ENCODE data around the gene SUSD5.
"Not testable (repeated sequence)": the region's sequence is repeated elsewhere in the genome, so short reads cannot be mapped to it uniquely, and the experiment has no call there.

Gene SUSD5

GRCh38 chr3:33145221-33145900 lies 73.2 kb downstream of the SUSD5 start:
- Histone ChIP-seq H3K4me3 (ENCODE audit: insufficient read depth, low read depth, low read length) (no peak overlapping the region), H3K36me3 (ENCODE audit: control insufficient read depth, insufficient read depth, low read length) (no peaks in the 10 kb centered on the region)
- 90% methylated on average over 15 to 16 of the region's 16 CpGs for WGBS, 2 experiments

GRCh38 chr3:33144433-33144832 lies 74.2 kb downstream of the SUSD5 start:
- H3K4me3 ChIP-seq (ENCODE audit: insufficient read depth, low read depth, low read length) = no peak overlapping the region
- WGBS, 2 experiments = 15 to 32% methylated on average over 1 of the region's 1 CpG

More at GRCh38 chr3:33145221-33145900, 73.2 kb downstream of the SUSD5 start:
- Histone ChIP-seq H3K9me3 (ENCODE audit: control insufficient read depth, low read length) (no peaks in the 10 kb centered on the region), H3K4me1 (ENCODE audit: control insufficient read depth, insufficient read depth, low read length) (no peaks in the 10 kb centered on the region), H3K27me3 (ENCODE audit: control insufficient read depth, insufficient read depth, low read length, poor library complexity, severe bottlenecking) (no peaks in the 10 kb centered on the region), H3K27ac (ENCODE audit: insufficient read depth, low read depth, low read length, poor library complexity, severe bottlenecking) (no peak overlapping the region)

GRCh38 chr3:33141006-33141405 lies 77.6 kb downstream of the SUSD5 start:
- Histone ChIP-seq H3K27ac (ENCODE audit: insufficient read depth, low read depth, low read length, poor library complexity, severe bottlenecking) (no peak overlapping the region), H3K4me3 (ENCODE audit: insufficient read depth, low read depth, low read length) (no peak overlapping the region), H3K9me3 (ENCODE audit: control insufficient read depth, low read length) (no peaks in the 10 kb centered on the region), H3K36me3 (ENCODE audit: control insufficient read depth, insufficient read depth, low read length) (no peaks in the 10 kb centered on the region), H3K4me1 (ENCODE audit: control insufficient read depth, insufficient read depth, low read length) (no peaks in the 10 kb centered on the region), H3K27me3 (ENCODE audit: control insufficient read depth, insufficient read depth, low read length, poor library complexity, severe bottlenecking) (no peaks in the 10 kb centered on the region)
- 72 to 81% methylated on average over 3 of the region's 3 CpGs for WGBS, 2 experiments

More at GRCh38 chr3:33144433-33144832, 74.2 kb downstream of the SUSD5 start:
- Histone ChIP-seq H3K27me3 (ENCODE audit: control insufficient read depth, insufficient read depth, low read length, poor library complexity, severe bottlenecking) (no peaks in the 10 kb centered on the region), H3K27ac (ENCODE audit: insufficient read depth, low read depth, low read length, poor library complexity, severe bottlenecking) (no peak overlapping the region), H3K9me3 (ENCODE audit: control insufficient read depth, low read length) (no peaks in the 10 kb centered on the region), H3K36me3 (ENCODE audit: control insufficient read depth, insufficient read depth, low read length) (no peaks in the 10 kb centered on the region), H3K4me1 (ENCODE audit: control insufficient read depth, insufficient read depth, low read length) (no peaks in the 10 kb centered on the region)

- WGBS, 2 experiments = 96% methylated on average over 2 of the region's 2 CpGs
- H3K27me3 ChIP-seq (ENCODE audit: control insufficient read depth, insufficient read depth, low read length, poor library complexity, severe bottlenecking) = no peaks in the 10 kb centered on the region
- no peaks in the 10 kb centered on the region for H3K36me3 ChIP-seq (ENCODE audit: control insufficient read depth, insufficient read depth, low read length)
- H3K27ac ChIP-seq (ENCODE audit: insufficient read depth, low read depth, low read length, poor library complexity, severe bottlenecking) = no peak overlapping the region
- no peaks in the 10 kb centered on the region for H3K4me1 ChIP-seq (ENCODE audit: control insufficient read depth, insufficient read depth, low read length)
- no peaks in the 10 kb centered on the region for H3K9me3 ChIP-seq (ENCODE audit: control insufficient read depth, low read length)
- no peak overlapping the region for H3K4me3 ChIP-seq (ENCODE audit: insufficient read depth, low read depth, low read length)
Observed at GRCh38 chr3:33139996-33140395, 78.6 kb downstream of the SUSD5 start.

- not testable (repeated sequence) for H3K9me3 ChIP-seq (ENCODE audit: control insufficient read depth, low read length); H3K27ac ChIP-seq (ENCODE audit: insufficient read depth, low read depth, low read length, poor library complexity, severe bottlenecking); H3K27me3 ChIP-seq (ENCODE audit: control insufficient read depth, insufficient read depth, low read length, poor library complexity, severe bottlenecking); H3K4me1 ChIP-seq (ENCODE audit: control insufficient read depth, insufficient read depth, low read length); H3K36me3 ChIP-seq (ENCODE audit: control insufficient read depth, insufficient read depth, low read length); H3K4me3 ChIP-seq (ENCODE audit: insufficient read depth, low read depth, low read length)
- 94 to 95% methylated on average over 7 to 8 of the region's 8 CpGs for WGBS, 2 experiments
Observed at GRCh38 chr3:33139006-33139623, 79.5 kb downstream of the SUSD5 start.

GRCh38 chr3:33137691-33138090 lies 80.9 kb downstream of the SUSD5 start:
- no peaks in the 10 kb centered on the region for H3K27me3 ChIP-seq (ENCODE audit: control insufficient read depth, insufficient read depth, low read length, poor library complexity, severe bottlenecking)
- H3K9me3 ChIP-seq (ENCODE audit: control insufficient read depth, low read length) = no peaks in the 10 kb centered on the region
- no peak overlapping the region for H3K4me3 ChIP-seq (ENCODE audit: insufficient read depth, low read depth, low read length)
- WGBS, 2 experiments = no CpG with 5 or more reads among the region's 1 CpG
- H3K36me3 ChIP-seq (ENCODE audit: control insufficient read depth, insufficient read depth, low read length) = no peaks in the 10 kb centered on the region
- H3K4me1 ChIP-seq (ENCODE audit: control insufficient read depth, insufficient read depth, low read length) = no peaks in the 10 kb centered on the region
- no peak overlapping the region for H3K27ac ChIP-seq (ENCODE audit: insufficient read depth, low read depth, low read length, poor library complexity, severe bottlenecking)

GRCh38 chr3:33134026-33134625 lies 84.5 kb downstream of the SUSD5 start:
- Histone ChIP-seq H3K4me1 (ENCODE audit: control insufficient read depth, insufficient read depth, low read length) (no peaks in the 10 kb centered on the region), H3K27me3 (ENCODE audit: control insufficient read depth, insufficient read depth, low read length, poor library complexity, severe bottlenecking) (no peaks in the 10 kb centered on the region), H3K27ac (ENCODE audit: insufficient read depth, low read depth, low read length, poor library complexity, severe bottlenecking) (no peak overlapping the region), H3K36me3 (ENCODE audit: control insufficient read depth, insufficient read depth, low read length) (peaks cover 5% of the 10 kb centered on the region), H3K4me3 (ENCODE audit: insufficient read depth, low read depth, low read length) (no peak overlapping the region), H3K9me3 (ENCODE audit: control insufficient read depth, low read length) (no peaks in the 10 kb centered on the region)
- 96 to 98% methylated on average over 3 of the region's 4 CpGs for WGBS, 2 experiments

GRCh38 chr3:33132019-33132360 lies 86.6 kb downstream of the SUSD5 start:
- Histone ChIP-seq H3K27me3 (ENCODE audit: control insufficient read depth, insufficient read depth, low read length, poor library complexity, severe bottlenecking) (no peaks in the 10 kb centered on the region), H3K4me3 (ENCODE audit: insufficient read depth, low read depth, low read length) (no peak overlapping the region), H3K4me1 (ENCODE audit: control insufficient read depth, insufficient read depth, low read length) (no peaks in the 10 kb centered on the region), H3K9me3 (ENCODE audit: control insufficient read depth, low read length) (no peaks in the 10 kb centered on the region), H3K27ac (ENCODE audit: insufficient read depth, low read depth, low read length, poor library complexity, severe bottlenecking) (no peak overlapping the region), H3K36me3 (ENCODE audit: control insufficient read depth, insufficient read depth, low read length) (peaks cover 5% of the 10 kb centered on the region)
- WGBS, 2 experiments = 100% methylated on average over 1 of the region's 1 CpG

GRCh38 chr3:33131331-33132018 lies 87.1 kb downstream of the SUSD5 start:
- Histone ChIP-seq H3K9me3 (ENCODE audit: control insufficient read depth, low read length) (no peaks in the 10 kb centered on the region), H3K27ac (ENCODE audit: insufficient read depth, low read depth, low read length, poor library complexity, severe bottlenecking) (no peak overlapping the region), H3K36me3 (ENCODE audit: control insufficient read depth, insufficient read depth, low read length) (peaks cover 5% of the 10 kb centered on the region), H3K4me1 (ENCODE audit: control insufficient read depth, insufficient read depth, low read length) (no peaks in the 10 kb centered on the region), H3K27me3 (ENCODE audit: control insufficient read depth, insufficient read depth, low read length, poor library complexity, severe bottlenecking) (no peaks in the 10 kb centered on the region), H3K4me3 (ENCODE audit: insufficient read depth, low read depth, low read length) (no peak overlapping the region)
- 53 to 77% methylated on average over 4 to 6 of the region's 6 CpGs for WGBS, 2 experiments

- Histone ChIP-seq H3K4me3 (ENCODE audit: insufficient read depth, low read depth, low read length) (no peak overlapping the region), H3K4me1 (ENCODE audit: control insufficient read depth, insufficient read depth, low read length) (no peaks in the 10 kb centered on the region), H3K27me3 (ENCODE audit: control insufficient read depth, insufficient read depth, low read length, poor library complexity, severe bottlenecking) (no peaks in the 10 kb centered on the region), H3K9me3 (ENCODE audit: control insufficient read depth, low read length) (no peaks in the 10 kb centered on the region), H3K36me3 (ENCODE audit: control insufficient read depth, insufficient read depth, low read length) (peaks cover 5% of the 10 kb centered on the region), H3K27ac (ENCODE audit: insufficient read depth, low read depth, low read length, poor library complexity, severe bottlenecking) (no peak overlapping the region)
- 88 to 97% methylated on average over 2 of the region's 2 CpGs for WGBS, 2 experiments
Observed at GRCh38 chr3:33130144-33130543, 88.5 kb downstream of the SUSD5 start.

Measured in ectodermal cell (in vitro differentiated cells).